GM12878 (cell line): ENCODE results near the gene SKAP1.

Experiments
- CTCF ChIP-seq, 3 experiments: IDR thresholded peaks in 2 of 3; conservative IDR thresholded peaks in 1 of 3; 2 replicates each; pipeline ENCODE4 v1.5.1; 2011; ENCODE audit warnings: low read depth in 3 of 3, low read length in 3 of 3, mild to moderate bottlenecking in 3 of 3, control low read depth in 2 of 3, moderate library complexity in 2 of 3, inconsistent platforms in 1 of 3, mixed read lengths in 1 of 3; ENCODE audit not compliant: control insufficient read depth in 2 of 3, insufficient read depth in 1 of 3; ENCODE audit errors: extremely low read depth in 1 of 3
- FOXK2 ChIP-seq: fragments of 450-650 bp; IDR thresholded peaks from 2 replicates; pipeline ENCODE4 v1.6.1; 2017; ENCODE audit warnings: mild to moderate bottlenecking, moderate library complexity
- HCFC1 ChIP-seq: fragments of 150-350 bp; IDR thresholded peaks from 2 replicates; pipeline ENCODE4 v1.6.1; 2014; ENCODE audit warnings: low read length
- HDAC6 ChIP-seq: fragments of 200-600 bp; sonication (generic); IDR thresholded peaks from one replicate; pipeline ENCODE4 v1.8.0; 2017; ENCODE audit warnings: antibody characterized with exemption; ENCODE audit not compliant: unreplicated experiment
- MXI1 ChIP-seq: fragments of 150-350 bp; IDR thresholded peaks from 2 replicates; pipeline ENCODE4 v1.6.1; 2011; ENCODE audit warnings: low read depth, mild to moderate bottlenecking, inconsistent platforms, low read length, improper control_type of control experiment
- POLR2A ChIP-seq: IDR thresholded peaks from 2 replicates; pipeline ENCODE4 v1.6.1; 2011; ENCODE audit warnings: low read depth, mild to moderate bottlenecking, low read length
- RAD21 ChIP-seq: IDR thresholded peaks from 2 replicates; pipeline ENCODE4 v1.6.1; 2011; ENCODE audit warnings: mild to moderate bottlenecking, low read depth, low read length, moderate library complexity; ENCODE audit not compliant: insufficient read depth
- RUNX3 ChIP-seq: IDR thresholded peaks from 2 replicates; pipeline ENCODE4 v1.6.1; 2012; ENCODE audit warnings: low read length, inconsistent platforms

DNA sequence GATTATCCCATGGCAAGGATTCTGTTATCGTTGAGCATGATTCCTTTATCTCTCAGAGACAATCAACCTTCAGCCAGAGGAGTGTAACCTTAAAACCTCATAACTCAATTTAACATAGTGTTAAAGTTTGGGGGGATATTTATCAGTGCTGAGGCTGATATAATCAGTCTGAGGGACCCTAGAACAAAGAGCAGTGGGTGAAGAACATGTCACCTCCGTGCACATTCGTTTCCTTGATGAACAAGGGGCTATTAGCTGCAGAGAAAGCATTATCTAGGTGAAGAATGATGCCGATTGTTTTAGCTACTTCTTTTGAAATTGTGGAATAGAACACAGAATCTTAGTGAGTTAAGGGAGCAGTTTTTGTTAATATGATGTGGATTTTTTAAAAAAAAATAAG is 99.1 kb downstream of the SKAP1 start:
- no peak for TF ChIP-seq CTCF (IDR thresholded peaks at IDR 0.05 in 2 of 3, conservative IDR thresholded peaks at IDR 0.05 in 1 of 3; ENCODE audit: control insufficient read depth in 2 of 3, extremely low read depth in 1 of 3, insufficient read depth in 1 of 3, low read depth in 3 of 3, low read length in 3 of 3)
- TF ChIP-seq POLR2A = no peak
- no peak for TF ChIP-seq HDAC6
- no peak for TF ChIP-seq MXI1
- TF ChIP-seq RAD21 = no peak
- no peak for TF ChIP-seq RUNX3
- no peak for TF ChIP-seq FOXK2
- no peak for TF ChIP-seq HCFC1
